Measurements from ENCODE around the gene PPP1R9A. TPM values are rescaled to one million over a fixed set of nuclear protein-coding genes. Genes with fewer than 3 reads are reported as not detected.

PPP1R9A gene
- polyA plus RNA-seq, 4 donors: 26.2 to 39.9 (median 30.7) TPM

DNA sequence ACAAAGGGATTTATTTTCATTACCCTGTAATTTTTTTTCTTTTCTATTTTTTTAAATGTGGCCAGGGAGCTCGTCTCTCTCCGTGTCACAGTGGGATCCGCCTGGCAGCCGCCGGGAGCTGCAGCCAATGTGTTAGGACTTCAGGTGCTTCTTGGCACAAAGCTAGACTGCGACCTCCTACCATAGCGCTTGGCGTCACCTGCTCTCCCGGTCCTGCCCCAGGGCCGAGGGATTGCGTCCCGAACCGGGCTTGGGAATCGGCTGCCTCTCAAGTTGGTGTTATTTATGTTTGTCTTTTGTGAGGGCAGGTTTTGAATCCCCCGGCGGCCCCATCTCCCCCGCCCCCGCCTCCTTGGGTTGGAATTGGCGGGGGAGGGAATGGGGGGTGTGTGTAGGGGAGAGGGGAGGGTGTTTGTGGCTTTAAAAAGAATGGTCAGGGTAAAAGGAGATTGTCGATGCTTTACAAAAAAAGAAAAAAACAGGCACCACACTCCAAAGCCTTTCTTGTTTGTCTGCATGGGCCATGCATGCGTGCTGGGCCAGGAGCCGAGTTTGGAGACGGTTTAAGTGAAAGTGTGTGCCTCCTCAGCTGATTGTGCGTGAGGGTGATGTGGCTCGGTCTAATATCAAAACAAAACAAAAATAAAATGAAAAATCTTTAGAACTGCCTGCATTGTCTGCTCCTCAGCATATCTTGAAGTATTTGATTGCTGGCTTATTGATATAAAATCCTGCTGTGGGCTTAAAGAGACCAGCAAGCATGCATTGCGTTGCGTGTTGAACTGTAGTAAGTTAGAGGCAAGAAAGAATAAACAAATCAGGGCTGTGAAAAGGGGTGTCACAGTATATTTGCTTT lies 1.2 kb downstream of the PPP1R9A start:
- peak; percentile 44 to 75 (median 60) for DNase-seq (ENCODE audit: low read depth in 4 of 4, low spot score in 2 of 4)

DNA sequence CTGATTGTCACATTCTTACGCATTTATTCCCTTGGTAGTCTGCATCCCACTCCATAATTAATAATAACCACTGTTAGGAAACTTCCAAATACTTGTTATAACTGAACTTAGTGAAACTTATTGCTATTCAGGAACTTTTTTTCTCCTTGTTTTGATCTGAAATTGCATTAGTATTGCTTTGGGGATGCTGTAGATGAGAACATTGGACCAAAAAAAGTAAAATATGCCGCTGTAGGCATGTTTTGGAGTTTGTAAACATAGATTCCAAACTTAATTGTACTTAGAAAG lies 1.7 kb downstream of the PPP1R9A start:
- no peak for DNase-seq (ENCODE audit: low read depth in 4 of 4, low spot score in 2 of 4)

DNA sequence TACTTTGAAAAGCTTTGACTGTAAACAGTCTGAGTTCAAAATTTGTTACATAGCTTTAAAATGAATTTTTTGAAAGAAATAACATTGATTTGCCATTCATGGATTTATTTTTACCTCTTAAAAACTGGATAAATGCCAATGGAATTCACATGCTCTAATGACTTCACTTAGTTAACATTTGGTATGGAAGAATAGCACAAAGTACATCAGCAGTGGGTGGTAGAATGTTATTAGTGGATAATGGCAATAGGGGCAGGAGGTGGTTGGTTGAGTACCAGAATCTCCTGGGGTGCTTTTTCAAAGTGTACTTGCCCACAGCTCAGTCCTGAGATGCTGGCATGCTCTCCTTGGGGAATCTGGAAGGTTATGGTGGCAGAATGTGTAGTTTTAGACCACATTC lies 4.7 kb downstream of the PPP1R9A start:
- DNase-seq (ENCODE audit: low read depth in 4 of 4, low spot score in 2 of 4): no peak

DNA sequence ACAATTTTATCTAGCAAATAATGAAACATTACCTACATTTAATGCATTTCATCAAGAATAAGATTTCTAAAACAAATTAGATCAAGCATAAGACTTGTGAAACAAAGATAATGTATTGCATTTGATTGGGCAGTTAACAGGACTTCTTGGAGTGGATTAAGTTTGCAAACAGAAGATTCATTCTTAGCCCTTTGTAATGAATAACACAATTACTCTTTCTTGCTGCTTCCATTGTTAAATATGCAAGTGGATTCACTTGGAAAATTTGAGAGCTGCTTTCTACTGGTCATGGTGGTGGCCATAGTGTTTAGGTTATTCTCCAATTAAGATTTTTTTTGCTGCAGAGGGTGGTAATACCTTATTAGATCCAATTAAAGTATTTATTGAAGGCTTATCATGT lies 6.0 kb downstream of the PPP1R9A start:
- no peak for DNase-seq (ENCODE audit: low read depth in 4 of 4, low spot score in 2 of 4)

DNA sequence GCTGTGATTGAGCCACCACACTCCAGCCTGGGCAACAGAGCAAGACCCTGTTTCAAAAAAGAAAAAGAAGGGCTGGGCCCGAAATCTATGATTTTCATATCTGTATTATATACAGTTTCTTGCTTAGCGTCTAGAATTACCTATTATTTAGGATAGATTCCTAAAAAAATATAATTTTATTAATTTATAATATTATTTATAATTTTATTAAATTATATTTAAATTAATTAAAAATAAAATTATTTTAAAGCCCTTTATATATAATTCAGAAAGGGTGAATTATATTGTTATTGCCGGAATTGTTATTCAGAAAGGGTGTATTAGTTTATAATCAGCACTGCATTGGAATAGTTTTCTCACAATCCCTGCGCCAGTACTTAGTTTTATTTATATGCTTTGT lies 14.5 kb downstream of the PPP1R9A start:
- DNase-seq (ENCODE audit: low read depth in 4 of 4, low spot score in 2 of 4): no peak

DNA sequence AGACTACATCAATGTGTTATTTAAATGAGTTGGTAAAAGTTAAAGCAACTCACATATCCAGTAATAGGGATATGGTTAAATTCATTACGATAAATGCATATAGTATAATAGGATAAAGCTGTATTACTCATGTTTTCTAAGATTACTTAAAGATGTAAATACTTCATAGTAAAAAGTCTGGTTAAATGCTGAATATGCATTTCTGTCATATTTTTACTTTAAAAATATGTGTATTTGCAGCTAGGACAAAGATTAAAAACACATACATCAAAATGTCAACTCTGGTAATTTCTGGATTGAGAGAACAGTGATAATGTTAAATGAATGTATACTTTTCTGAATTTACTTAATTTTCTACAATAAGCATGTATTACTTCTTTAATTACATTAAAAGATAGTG lies 15.1 kb downstream of the PPP1R9A start:
- DNase-seq (ENCODE audit: low read depth in 4 of 4, low spot score in 2 of 4): no peak

DNA sequence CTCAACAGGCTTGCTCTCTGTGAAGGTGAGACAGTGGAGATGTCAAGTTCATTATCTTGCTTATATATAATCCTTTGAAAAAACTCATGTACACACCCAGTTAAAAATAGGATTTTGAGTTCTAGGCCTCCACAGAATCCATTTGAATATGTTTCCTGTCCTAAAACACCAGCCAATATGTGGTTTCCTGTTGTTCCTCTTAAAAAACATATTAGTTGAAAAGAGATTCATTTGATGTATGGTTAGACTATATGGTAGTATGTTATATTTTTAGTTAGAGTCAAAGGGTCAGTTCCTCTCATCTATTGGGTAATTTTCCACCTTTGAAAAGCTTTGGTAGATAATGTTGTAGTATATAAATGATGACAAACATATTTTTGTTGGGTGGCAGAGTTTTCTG lies 16.0 kb downstream of the PPP1R9A start:
- DNase-seq (ENCODE audit: low read depth in 4 of 4, low spot score in 2 of 4): no peak

DNA sequence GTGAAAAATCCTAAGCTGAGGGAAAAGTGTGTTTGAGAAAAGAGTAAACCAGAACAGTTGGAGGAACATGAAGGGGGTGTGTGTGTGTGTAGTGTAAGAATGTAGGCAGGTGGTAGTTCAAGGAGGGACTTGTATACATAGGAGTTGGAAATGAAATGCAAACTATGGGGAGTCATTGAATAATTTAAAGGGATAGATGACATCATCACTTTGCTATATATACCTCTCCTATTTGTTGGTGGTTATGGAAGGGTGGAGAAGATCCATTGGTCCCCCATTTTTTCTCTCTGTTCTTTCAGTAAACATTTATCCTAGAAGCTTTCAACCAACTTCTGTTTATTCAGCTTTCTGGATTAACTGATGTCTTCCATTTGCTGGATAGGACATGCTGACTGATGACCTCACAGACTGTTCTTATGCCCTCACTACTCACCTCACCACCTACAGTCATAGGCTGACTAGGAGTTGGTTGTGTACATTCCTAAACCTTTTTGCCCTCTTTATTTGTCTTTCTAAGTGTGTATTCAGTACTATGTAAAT lies 20.8 kb downstream of the PPP1R9A start:
- DNase-seq (ENCODE audit: low read depth in 4 of 4, low spot score in 2 of 4): no peak

DNA sequence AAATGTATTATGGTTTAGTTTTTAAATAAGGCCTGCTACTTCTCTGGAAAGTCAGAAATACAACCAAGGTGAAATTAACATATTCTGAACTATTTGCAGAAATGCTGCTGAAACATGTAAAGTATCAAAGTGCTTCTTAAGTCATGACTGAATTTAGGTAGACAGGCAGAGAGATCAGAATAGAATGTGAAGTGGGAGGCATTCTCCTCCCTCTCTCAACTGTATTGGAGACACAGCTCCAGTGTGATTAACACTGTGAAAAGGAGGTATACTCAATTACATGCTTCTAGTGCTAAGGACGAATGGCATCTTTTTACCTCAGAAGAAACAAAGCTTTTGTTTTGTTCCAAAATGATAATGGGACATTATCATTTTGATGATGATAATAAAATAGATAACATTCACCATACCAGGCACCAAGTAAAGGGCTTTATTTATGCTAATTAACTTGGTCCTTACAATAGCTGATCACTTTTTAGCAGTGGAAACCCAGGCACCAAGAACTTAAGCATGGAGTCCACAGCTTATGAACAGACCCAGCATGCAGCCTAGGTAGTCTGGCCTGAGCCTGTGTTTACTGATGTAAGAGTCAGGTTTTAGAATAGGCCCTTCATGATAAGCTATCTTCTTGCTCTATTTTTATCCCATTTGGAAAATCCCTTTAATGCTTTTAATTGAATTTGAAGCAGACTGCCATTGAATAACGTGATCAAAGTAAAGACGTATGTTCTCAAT lies 26.0 kb downstream of the PPP1R9A start:
- DNase-seq (ENCODE audit: low read depth in 4 of 4, low spot score in 2 of 4): no peak

DNA sequence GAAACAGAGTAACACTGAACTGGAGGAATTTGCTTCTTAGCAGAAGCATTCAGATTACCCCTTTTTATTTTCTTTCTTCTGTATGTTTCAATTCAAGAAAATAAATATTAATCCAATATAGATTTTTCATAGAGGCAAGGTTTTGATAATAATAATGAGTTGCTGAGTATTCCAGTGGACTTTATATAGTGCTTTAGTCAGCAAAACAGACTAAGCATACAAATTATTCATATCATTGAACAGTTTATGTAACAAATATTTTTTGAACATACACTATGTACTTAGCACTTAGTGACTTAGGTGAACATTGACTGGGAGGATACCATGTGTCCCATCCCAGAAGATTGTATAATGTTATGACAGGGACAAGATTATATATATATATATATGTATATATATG lies 32.0 kb downstream of the PPP1R9A start:
- DNase-seq (ENCODE audit: low read depth in 4 of 4, low spot score in 2 of 4): no peak

DNA sequence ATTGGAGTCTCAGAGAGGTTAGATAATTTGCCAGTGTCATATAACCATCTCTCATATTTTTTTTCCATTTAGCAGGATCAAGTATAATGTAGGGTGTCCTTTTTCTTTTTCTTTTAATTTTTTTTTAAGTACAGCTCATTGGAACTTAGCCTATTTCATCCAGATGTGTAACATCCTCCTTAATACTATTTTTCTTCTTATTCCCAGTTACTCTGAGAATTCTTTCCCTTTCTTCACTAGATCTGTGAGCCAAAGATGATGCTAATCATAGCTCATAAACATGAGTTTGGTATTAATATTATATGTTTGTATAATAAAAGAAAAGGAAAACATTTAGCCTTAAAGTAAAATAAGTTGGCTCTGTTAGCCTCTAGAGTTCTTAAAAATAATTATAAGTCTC lies 32.8 kb downstream of the PPP1R9A start:
- DNase-seq (ENCODE audit: low read depth in 4 of 4, low spot score in 2 of 4): no peak

DNA sequence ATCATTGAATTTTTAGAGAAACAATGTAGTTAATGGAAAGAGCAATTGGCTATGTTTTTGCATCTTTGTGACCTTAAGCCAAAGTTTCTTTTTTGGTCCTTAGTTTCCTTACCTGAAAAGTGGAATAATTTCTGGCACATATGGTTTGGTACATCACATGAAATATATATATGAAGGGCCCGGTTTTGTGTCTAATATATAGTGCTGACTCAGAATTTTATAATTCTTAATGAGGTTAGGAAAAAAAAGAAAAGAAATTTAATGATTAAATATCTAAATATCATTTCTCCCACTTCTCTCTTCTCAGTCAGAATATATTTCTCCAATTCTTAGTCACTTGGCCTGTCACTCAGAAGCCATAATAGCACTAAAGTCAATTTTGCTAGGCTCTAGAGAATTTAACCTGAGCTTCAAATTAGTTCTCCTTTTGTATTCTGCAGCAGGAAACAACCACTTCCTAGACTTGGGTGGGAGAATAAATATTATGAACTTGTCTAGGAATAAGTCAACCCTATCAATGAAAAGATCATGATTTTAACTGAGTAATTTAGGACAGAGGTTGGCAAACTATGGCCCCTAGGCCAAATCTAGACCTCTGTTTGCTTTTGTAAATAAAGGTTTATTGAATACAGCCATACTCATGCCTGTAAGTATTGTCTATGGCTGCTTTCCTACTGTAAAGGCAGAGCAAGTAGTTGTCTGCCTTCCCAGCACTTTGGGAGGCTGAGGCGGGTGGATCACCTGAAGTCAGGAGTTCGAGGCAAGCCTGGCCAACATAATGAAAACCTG lies 34.6 kb downstream of the PPP1R9A start:
- DNase-seq (ENCODE audit: low read depth in 4 of 4, low spot score in 2 of 4): no peak

DNA sequence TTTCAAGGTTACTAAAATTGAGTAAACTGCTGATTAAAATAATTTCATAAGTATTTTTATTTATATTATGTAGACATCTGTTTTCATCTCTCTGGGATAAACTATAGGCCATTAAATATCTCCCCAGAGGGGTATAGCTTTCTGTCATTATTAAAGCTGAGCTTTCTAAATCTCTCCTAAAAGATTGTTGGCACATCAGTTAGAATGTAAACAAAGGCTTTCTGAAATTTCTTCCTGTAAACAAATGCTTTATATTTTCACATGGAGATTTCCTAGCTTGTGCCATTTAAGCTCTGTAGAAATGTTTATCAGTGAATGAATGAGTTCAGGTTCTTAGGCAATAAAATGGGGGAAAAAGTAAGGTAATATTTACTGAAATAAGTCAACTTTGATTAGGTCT lies 35.7 kb downstream of the PPP1R9A start:
- no peak for DNase-seq (ENCODE audit: low read depth in 4 of 4, low spot score in 2 of 4)

DNA sequence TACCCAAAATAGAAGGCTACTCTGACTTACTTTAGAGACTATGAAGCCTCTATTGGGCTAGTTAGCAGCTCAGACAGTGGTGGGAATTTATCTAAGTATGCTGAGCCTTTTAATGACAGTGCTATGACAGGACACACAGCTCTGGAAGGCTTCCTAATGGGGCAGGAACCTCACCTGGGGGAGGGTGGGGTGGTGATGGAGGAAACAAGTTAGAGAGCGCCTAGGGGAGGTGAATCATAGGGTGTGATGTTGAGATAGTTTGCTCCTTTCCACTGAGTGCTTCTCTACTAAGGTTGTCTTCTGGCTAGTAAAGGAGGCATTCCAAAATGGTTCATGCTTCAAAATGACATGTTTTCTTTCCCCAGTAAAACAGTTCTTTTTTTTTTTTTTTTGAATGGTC lies 42.1 kb downstream of the PPP1R9A start:
- DNase-seq (ENCODE audit: low read depth in 4 of 4, low spot score in 2 of 4): no peak

DNA sequence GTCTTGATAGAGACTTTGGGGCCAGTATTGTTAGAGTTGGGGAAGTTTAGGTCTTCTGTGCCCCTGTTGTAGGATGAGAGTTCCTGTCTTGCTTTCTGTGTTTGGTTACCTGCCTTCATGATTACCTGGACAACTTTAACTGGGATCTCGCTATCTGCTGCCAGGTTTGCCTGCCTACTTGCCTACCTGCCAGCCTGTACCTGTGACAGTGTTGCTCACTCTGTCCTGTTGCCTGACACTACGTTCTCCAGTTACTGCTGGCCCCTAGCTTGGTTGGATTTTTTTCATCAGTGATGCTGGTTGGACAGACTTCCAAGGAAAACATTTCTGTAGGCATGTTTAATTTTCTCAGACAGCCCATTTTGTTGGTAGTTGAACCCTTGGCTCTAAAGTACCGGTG lies 48.4 kb downstream of the PPP1R9A start:
- no peak for DNase-seq (ENCODE audit: low read depth in 4 of 4, low spot score in 2 of 4)

DNA sequence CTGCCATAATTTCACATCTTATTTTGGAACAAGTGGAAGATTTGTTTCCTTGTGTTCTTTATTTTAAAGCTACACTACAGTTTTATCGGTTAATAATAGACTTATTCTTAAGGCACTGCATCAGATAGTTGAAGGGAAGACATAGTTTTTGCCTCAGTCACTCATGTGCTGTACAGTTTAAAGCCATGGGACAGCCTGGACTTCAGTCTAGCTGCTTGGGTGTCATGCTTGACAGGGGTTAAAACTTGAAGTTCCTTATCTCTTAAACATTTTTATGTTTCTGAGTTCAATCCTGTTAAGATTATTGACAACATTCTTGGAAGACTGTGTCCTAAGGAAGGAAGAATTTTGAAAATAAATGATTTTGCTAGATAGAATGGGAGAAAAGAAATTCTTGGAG lies 49.7 kb downstream of the PPP1R9A start:
- no peak for DNase-seq (ENCODE audit: low read depth in 4 of 4, low spot score in 2 of 4)

DNA sequence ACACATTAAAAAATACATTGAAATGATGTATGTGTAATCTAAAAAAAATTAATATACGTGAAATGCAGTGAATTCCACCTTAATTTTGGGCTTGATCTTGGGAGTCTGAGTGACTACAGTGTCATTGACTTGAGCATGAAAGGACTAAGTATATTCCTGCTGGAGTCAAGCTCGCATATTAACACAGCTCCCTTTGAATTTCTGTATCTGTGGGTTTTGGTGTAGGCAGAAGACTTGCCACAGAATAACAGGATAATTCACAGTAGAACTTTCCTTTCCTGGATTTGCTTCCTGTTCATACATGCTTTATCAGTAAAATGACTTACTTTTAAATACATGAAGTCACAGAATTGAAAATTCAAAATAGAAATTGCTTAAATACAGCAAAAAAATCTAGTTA lies 55.3 kb downstream of the PPP1R9A start:
- DNase-seq (ENCODE audit: low read depth in 4 of 4, low spot score in 2 of 4): no peak

DNA sequence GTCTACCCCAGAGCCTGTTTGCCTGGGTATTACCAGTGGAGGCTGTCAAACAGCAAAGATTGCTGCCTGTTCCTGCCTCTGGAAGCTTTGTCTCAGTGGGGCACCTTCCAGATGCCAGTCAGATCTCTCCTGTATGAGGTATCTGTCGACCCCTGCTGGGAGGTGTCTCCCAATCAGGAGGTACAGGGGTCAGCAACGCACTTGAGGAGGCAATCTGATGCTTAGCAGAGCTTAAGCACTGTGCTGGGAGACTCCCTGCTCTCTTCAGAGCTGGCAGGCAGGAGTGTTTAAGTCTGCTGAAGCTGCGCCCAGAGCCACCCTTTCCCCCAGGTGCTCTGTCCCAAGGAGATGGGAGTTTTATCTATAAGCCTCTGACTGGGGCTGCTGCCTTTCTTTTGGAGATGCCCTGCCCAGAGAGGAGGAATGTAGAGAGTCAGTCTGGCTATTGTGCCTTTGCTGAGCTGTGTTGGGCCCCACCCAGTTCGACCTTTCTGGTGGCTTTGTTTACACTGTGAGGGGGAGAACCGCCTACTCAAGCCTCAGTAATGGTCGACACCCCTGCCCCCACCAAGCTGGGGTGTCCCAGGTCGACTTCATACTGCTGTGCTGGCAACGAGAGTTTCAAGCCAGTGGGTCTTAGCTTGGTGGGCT lies 62.2 kb downstream of the PPP1R9A start:
- DNase-seq (ENCODE audit: low read depth in 4 of 4, low spot score in 2 of 4): no peak

DNA sequence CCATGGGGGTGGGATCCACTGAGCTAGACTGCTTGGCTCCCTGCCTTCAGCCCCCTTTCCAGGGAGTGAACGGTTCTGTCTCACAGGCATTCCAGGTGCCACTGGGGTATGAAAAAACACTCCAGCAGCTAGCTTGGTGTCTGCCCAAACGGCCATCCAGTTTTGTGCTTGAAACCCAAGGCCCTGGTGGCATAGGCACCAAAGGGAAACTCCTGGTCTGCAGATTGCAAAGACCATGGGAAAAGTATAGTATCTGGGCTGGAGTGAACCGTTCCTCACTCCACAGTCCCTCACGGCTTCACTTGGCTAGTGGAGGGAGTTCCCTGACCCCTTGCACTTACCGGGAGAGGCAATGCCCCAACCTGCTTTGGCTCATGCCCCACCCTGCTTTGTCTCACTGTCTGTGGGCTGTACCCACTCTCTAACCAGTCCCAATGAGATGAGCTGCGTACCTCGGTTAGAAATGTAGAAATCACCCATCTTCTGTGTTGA lies 62.7 kb downstream of the PPP1R9A start:
- DNase-seq (ENCODE audit: low read depth in 4 of 4, low spot score in 2 of 4): no peak

DNA sequence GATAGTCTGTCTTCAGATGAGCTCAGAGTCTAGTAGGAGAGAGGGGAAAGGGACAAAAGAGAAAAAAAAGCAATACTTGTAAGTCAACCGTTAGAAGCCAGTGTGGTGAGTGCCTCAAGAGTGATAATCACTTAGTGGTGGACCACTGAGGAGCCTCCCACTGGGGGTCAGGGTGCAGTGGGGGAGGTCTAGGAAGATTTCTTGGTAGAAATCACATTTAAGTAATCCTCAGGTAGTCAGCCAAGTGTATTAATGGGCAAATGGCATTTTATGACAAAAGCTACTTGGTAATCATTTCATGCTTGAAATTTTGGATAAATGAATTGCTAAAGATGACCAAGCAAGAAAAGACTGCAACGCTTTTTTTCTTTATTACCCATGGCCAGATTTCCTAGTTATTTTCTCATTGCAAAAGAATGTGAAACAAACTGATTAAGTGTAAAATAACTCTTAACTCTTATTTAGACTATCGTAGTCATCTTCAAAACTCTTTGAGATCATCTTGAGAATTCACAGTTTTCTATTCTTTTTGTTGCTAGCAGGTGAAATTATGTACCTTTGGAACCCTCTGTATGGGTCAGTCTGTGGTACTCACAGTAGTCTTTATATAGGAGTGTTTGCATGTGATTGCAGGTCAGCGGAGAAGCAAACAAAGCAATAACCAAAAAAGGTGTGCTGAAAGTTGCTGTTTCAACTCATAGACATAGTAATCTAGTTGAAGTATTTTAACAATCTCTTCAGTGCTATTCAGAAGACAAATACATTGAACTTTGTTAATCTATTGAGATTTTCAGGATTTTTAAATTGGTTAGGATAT lies 63.9 kb downstream of the PPP1R9A start:
- DNase-seq (ENCODE audit: low read depth in 4 of 4, low spot score in 2 of 4): no peak

Data from left renal cortex interstitium (tissue), 4 donors.